Measurements from ENCODE around the gene RPS15.

RPS15 gene

GRCh38 chr19:1425902-1426301, 12.3 kb upstream of the RPS15 start:
- Histone ChIP-seq H3K9me3 (ENCODE audit: control insufficient read depth, low read length) (no peaks in the 10 kb centered on the region), H3K36me3 (ENCODE audit: control insufficient read depth, insufficient read depth, low read length) (peaks cover 85% of the 10 kb centered on the region), H3K27me3 (replicated peaks; ENCODE audit: control insufficient read depth, insufficient read depth, low read length, poor library complexity, severe bottlenecking) (no peaks in the 10 kb centered on the region), H3K4me3 (ENCODE audit: insufficient read depth, low read depth, low read length, poor library complexity, severe bottlenecking) (no peak overlapping the region), H3K4me1 (ENCODE audit: control insufficient read depth, insufficient read depth, low read length, poor library complexity, severe bottlenecking) (no peaks in the 10 kb centered on the region), H3K27ac (ENCODE audit: insufficient read depth, low read length, poor library complexity, severe bottlenecking) (no peak overlapping the region)
- no peak for DNase-seq

DNA sequence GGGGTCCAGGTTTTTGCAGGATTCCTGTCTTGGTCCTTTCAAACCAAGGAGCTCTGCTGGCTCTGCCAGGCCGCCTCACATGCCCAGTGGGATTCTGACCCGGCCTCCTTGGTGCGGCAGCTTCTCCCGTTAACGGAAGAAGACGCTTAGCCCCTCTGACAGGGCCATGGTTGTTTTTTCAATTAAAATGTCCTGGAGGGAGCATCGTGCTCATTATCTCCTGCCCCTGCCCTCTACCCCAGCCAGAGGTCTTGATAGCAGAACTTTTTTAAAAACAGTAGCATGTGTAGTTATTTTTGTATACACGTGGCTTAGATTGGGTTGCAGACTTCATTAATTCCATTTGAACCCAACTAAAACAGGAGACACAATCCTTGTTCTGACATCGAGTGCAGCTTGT, 11.5 kb upstream of the RPS15 start:
- H3K27ac ChIP-seq (ENCODE audit: insufficient read depth, low read length, poor library complexity, severe bottlenecking) = no peak overlapping the region
- H3K36me3 ChIP-seq (ENCODE audit: control insufficient read depth, insufficient read depth, low read length) = peaks cover 83% of the 10 kb centered on the region
- no peaks in the 10 kb centered on the region for H3K9me3 ChIP-seq (ENCODE audit: control insufficient read depth, low read length)
- H3K4me1 ChIP-seq (ENCODE audit: control insufficient read depth, insufficient read depth, low read length, poor library complexity, severe bottlenecking) = no peaks in the 10 kb centered on the region
- no peaks in the 10 kb centered on the region for H3K27me3 ChIP-seq (replicated peaks; ENCODE audit: control insufficient read depth, insufficient read depth, low read length, poor library complexity, severe bottlenecking)
- no peak overlapping the region for H3K4me3 ChIP-seq (ENCODE audit: insufficient read depth, low read depth, low read length, poor library complexity, severe bottlenecking)
- DNase-seq = no peak

GRCh38 chr19:1427221-1427920, 10.8 kb upstream of the RPS15 start:
- Histone ChIP-seq H3K4me3 (ENCODE audit: insufficient read depth, low read depth, low read length, poor library complexity, severe bottlenecking) (no peak overlapping the region), H3K9me3 (ENCODE audit: control insufficient read depth, low read length) (no peaks in the 10 kb centered on the region), H3K4me1 (ENCODE audit: control insufficient read depth, insufficient read depth, low read length, poor library complexity, severe bottlenecking) (no peaks in the 10 kb centered on the region), H3K27me3 (replicated peaks; ENCODE audit: control insufficient read depth, insufficient read depth, low read length, poor library complexity, severe bottlenecking) (no peaks in the 10 kb centered on the region), H3K36me3 (ENCODE audit: control insufficient read depth, insufficient read depth, low read length) (peaks cover 83% of the 10 kb centered on the region), H3K27ac (ENCODE audit: insufficient read depth, low read length, poor library complexity, severe bottlenecking) (no peak overlapping the region)
- DNase-seq = no peak

DNA sequence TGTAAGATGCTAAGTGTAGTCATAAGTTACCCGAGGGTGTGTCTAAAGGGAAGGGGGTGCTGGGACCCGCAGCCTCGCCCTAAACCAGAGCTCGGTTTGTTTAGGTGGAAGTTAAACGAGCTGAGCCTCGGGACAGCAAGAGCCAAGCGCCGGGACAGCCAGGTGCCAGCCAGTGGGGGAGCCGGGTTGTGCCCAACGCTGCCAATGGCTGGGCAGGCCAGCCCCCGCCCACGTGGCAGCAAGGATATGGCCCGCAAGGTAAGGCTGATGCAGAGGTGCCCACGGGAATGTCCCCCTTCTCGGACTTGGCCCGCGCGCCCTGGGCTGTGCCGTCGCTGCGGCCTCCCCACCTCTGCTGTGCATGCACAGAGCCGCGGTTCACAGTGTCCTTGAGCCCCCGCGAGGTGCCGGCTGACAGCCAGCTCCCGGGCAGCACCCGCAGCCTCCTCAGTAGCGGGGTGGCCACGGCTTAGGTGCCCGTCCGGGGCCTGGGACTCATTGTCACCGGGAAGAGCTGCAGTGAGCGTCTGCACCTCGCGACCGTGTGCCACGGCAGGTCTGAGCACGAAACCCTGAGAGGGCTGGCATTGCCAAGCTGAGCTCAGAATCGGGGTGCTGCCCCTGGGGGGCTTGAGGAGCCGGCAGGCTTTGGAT, 9.3 kb upstream of the RPS15 start:
- Histone ChIP-seq H3K27me3 (replicated peaks; ENCODE audit: control insufficient read depth, insufficient read depth, low read length, poor library complexity, severe bottlenecking) (no peaks in the 10 kb centered on the region), H3K4me3 (ENCODE audit: insufficient read depth, low read depth, low read length, poor library complexity, severe bottlenecking) (no peak overlapping the region), H3K27ac (ENCODE audit: insufficient read depth, low read length, poor library complexity, severe bottlenecking) (no peak overlapping the region), H3K36me3 (ENCODE audit: control insufficient read depth, insufficient read depth, low read length) (peaks cover 83% of the 10 kb centered on the region), H3K9me3 (ENCODE audit: control insufficient read depth, low read length) (no peaks in the 10 kb centered on the region), H3K4me1 (ENCODE audit: control insufficient read depth, insufficient read depth, low read length, poor library complexity, severe bottlenecking) (no peaks in the 10 kb centered on the region)
- DNase-seq = no peak

DNA sequence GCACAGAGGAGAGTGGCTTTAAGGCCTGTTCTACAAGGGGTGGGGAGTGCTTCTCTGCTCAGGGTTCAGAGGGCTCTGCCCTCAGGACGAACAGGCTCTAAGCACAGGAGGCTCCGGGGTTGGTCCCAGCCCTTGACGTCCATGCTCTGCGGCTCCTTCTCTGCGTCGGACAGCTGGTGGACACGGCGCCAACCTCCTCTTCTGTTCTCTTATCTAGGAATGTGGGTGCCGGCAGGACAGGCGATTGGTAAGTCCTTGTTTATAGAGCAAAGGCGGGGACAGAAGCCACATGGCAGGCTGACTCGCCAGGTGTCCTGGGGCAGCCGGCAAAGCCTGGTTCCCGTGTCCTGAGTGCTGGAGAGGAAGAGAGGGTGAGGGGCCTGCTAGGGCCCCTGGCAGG, 8.4 kb upstream of the RPS15 start:
- DNase-seq = no peak
- Histone ChIP-seq H3K4me1 (ENCODE audit: control insufficient read depth, insufficient read depth, low read length, poor library complexity, severe bottlenecking) (no peaks in the 10 kb centered on the region), H3K4me3 (ENCODE audit: insufficient read depth, low read depth, low read length, poor library complexity, severe bottlenecking) (no peak overlapping the region), H3K27ac (ENCODE audit: insufficient read depth, low read length, poor library complexity, severe bottlenecking) (no peak overlapping the region), H3K27me3 (replicated peaks; ENCODE audit: control insufficient read depth, insufficient read depth, low read length, poor library complexity, severe bottlenecking) (no peaks in the 10 kb centered on the region), H3K9me3 (ENCODE audit: control insufficient read depth, low read length) (no peaks in the 10 kb centered on the region), H3K36me3 (ENCODE audit: control insufficient read depth, insufficient read depth, low read length) (peaks cover 87% of the 10 kb centered on the region)

- no peak for DNase-seq
- Histone ChIP-seq H3K4me1 (ENCODE audit: control insufficient read depth, insufficient read depth, low read length, poor library complexity, severe bottlenecking) (no peaks in the 10 kb centered on the region), H3K9me3 (ENCODE audit: control insufficient read depth, low read length) (no peaks in the 10 kb centered on the region), H3K4me3 (ENCODE audit: insufficient read depth, low read depth, low read length, poor library complexity, severe bottlenecking) (no peak overlapping the region), H3K36me3 (ENCODE audit: control insufficient read depth, insufficient read depth, low read length) (peaks cover 84% of the 10 kb centered on the region), H3K27ac (ENCODE audit: insufficient read depth, low read length, poor library complexity, severe bottlenecking) (no peak overlapping the region), H3K27me3 (replicated peaks; ENCODE audit: control insufficient read depth, insufficient read depth, low read length, poor library complexity, severe bottlenecking) (no peaks in the 10 kb centered on the region)
Observed at GRCh38 chr19:1430246-1430645, 8.0 kb upstream of the RPS15 start.

DNA sequence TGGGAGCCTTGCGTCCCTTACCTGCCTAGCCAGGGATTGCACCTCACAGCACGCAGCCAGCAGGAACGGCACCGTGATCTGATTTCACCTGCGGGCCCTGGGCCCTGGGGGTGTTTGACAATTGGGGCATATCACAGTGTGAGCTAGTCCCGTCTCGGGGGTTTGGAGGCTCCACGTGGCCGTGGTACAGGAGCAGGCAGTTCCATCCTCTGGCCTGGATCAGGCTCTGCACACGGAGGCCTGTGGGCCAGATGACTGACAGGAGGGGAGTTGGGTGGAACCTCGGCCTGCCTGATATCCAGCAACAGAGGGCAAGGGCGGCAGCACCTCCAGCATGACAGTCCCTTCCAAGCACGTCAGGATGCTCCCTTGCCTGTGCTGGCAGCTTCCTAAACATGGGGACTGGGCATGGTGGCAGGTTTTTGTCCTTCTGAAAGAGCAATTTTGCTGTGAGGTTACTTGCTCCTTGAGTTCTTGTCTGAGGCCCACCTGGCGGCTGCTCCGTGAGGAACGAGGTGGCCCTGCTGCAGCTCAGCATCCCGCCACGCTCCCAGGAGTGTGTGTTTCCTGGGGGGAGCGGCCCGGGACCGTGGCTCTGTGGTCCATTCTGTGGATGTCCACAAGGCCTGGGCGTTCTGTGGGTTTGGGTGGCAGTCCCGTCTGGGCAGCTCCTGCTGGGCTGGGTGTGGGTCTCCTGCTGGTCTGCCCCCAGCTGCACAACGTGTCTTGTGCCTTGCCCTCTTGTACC, 6.3 kb upstream of the RPS15 start:
- no peaks in the 10 kb centered on the region for H3K9me3 ChIP-seq (ENCODE audit: control insufficient read depth, low read length)
- no peak overlapping the region for H3K4me3 ChIP-seq (ENCODE audit: insufficient read depth, low read depth, low read length, poor library complexity, severe bottlenecking)
- peaks cover 72% of the 10 kb centered on the region for H3K36me3 ChIP-seq (ENCODE audit: control insufficient read depth, insufficient read depth, low read length)
- no peak overlapping the region for H3K27ac ChIP-seq (ENCODE audit: insufficient read depth, low read length, poor library complexity, severe bottlenecking)
- no peaks in the 10 kb centered on the region for H3K4me1 ChIP-seq (ENCODE audit: control insufficient read depth, insufficient read depth, low read length, poor library complexity, severe bottlenecking)
- no peak for DNase-seq
- no peaks in the 10 kb centered on the region for H3K27me3 ChIP-seq (replicated peaks; ENCODE audit: control insufficient read depth, insufficient read depth, low read length, poor library complexity, severe bottlenecking)

DNA sequence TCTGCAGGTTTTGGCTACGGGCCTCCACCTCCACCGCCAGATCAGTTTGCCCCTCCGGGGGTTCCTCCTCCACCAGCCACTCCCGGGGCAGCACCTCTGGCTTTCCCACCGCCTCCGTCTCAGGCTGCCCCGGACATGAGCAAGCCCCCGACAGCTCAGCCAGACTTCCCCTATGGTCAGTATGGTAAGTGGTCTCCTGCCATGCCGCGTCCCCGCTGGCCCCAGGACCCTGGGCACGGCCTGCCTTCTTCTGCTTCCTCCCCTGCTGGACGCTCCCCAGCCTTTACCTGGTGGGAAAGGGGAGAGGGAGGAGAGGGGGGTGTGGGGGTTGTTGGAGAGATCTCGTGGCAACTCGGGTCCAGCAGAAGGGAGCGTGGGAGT, 5.7 kb upstream of the RPS15 start:
- peaks cover 67% of the 10 kb centered on the region for H3K36me3 ChIP-seq (ENCODE audit: control insufficient read depth, insufficient read depth, low read length)
- DNase-seq = no peak
- no peaks in the 10 kb centered on the region for H3K27me3 ChIP-seq (replicated peaks; ENCODE audit: control insufficient read depth, insufficient read depth, low read length, poor library complexity, severe bottlenecking)
- no peak overlapping the region for H3K27ac ChIP-seq (ENCODE audit: insufficient read depth, low read length, poor library complexity, severe bottlenecking)
- H3K4me1 ChIP-seq (ENCODE audit: control insufficient read depth, insufficient read depth, low read length, poor library complexity, severe bottlenecking) = no peaks in the 10 kb centered on the region
- H3K4me3 ChIP-seq (ENCODE audit: insufficient read depth, low read depth, low read length, poor library complexity, severe bottlenecking) = no peak overlapping the region
- no peaks in the 10 kb centered on the region for H3K9me3 ChIP-seq (ENCODE audit: control insufficient read depth, low read length)

DNA sequence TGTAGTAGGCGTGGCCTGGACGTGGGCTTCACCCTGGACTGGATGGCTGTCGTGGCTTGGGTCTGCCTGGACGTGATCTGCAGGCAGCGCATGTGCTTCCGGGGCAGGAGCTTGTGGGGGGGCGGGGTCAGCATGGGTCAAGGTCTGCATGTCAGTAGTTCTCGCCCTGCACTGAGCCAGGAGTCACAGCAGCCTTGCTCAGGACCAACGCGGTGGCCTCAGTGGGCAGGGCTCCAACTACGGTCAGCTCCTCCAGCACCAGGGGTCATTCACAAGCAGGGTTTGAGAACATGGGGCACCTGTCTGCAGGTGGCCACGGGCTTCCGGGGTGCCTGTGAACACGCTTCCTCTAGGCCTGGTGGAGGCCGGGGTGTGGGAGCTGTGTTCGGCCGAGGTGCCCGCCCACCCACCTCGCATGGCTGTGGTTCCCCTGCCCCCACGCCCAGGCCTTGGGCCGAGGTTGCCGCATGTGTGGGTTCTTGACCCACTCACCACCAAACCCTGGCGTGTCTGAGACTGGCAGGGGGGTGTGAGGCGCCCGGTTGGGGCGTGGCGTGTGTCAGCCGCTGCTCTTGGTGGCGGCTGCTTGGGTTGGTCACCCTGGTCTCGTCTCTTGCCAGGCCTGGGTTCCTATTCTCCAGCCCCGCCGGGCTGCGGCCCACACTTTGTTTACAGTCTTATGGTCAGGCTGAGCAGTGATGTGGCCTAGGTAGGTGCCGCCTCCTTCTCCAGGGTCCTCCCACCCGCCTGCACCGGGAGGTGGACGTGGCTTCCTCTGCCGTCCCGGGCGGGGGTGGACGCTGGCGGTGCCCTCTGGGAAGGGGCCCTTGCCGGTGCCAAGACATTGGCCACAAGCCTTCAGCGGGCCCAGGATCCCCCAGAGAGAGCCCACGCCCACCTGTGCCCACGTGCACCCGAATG, 4.8 kb upstream of the RPS15 start:
- Histone ChIP-seq H3K27me3 (replicated peaks; ENCODE audit: control insufficient read depth, insufficient read depth, low read length, poor library complexity, severe bottlenecking) (no peaks in the 10 kb centered on the region), H3K27ac (ENCODE audit: insufficient read depth, low read length, poor library complexity, severe bottlenecking) (no peak overlapping the region), H3K9me3 (ENCODE audit: control insufficient read depth, low read length) (no peaks in the 10 kb centered on the region), H3K4me3 (ENCODE audit: insufficient read depth, low read depth, low read length, poor library complexity, severe bottlenecking) (no peak overlapping the region), H3K36me3 (ENCODE audit: control insufficient read depth, insufficient read depth, low read length) (peaks cover 61% of the 10 kb centered on the region), H3K4me1 (ENCODE audit: control insufficient read depth, insufficient read depth, low read length, poor library complexity, severe bottlenecking) (peaks cover 4% of the 10 kb centered on the region)
- DNase-seq = no peak
